ENCODE data around the gene BBS7.

Gene BBS7

DNA sequence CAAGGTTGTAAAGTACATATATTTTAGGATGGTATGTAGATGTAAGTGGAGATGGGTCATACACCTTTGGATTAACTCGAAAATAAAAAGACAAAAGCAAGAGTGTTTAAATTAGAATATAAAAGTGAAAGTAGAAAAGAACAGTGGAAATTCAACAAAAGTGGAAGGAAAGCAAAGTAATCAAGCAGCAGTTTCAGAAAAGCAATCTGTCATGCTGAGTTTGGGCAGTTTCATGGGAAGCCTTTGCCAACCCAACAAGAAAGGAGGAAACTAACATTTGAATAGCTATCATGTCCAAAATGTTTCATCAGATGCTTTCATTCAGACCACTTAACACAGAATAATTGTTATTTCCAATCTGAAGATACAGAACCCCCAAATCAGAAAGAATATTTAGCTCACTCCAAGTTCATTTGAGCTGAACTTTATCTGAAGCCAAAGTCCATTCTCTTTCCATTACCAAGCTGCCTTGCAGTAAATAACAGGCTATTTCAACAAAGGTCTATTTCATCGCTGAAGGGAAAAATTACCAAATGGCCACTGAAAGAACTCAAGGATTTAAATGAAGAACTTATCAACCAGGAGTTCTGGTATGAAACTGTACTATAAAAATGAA lies 71.0 kb downstream of the BBS7 start:
- no peak overlapping the region for H3K4me3 ChIP-seq (ENCODE audit: low read length)
- no peak for DNase-seq (ENCODE audit: low read depth, low spot score)

DNA sequence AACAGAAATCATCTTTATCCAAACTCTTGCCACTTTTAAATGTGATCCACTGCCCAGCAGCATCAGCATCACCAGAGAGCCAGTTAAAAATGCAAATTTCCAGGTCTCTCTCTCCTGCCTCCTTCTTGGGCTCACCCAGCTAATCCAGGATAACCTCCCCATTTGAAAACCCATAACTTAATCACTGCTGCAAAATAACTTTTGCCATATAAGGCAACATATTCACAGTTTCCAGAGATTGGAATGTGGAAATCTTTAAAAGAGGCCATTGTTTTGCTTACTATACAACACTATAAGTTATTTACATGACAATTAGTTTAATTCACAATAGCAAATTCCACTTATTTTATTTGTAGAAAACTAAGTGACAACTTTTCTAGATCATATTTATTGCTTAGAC lies 74.0 kb downstream of the BBS7 start:
- H3K4me3 ChIP-seq (ENCODE audit: low read length) = peak overlapping the region; percentile 14; the same call in 1 of the 2 replicates
- DNase-seq (ENCODE audit: low read depth, low spot score) = no peak

- no peak for DNase-seq (ENCODE audit: low read depth, low spot score)
Measured at GRCh38 chr4:121794505-121795188, 75.6 kb downstream of the BBS7 start.

DNA sequence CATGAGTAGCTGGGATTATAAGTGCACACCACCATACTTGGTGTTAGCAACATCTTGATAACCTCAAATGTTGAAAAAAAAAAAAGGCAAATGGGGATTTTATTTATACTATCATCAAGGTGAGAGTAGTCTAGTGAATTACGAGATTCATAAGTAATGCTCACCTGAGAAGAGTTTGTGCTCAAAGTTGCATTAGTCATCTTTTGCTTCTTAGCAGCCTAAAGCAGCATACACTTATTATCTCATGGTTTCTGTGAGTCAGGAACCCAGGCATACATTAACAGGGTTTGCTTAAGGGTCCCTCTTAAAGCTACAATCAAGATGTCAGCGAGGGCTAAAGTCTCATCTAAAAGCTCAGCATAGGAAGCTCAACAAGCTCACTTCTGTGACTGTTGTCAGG lies 77.3 kb downstream of the BBS7 start:
- H3K4me3 ChIP-seq (ENCODE audit: low read length) = no peak overlapping the region
- no peak for DNase-seq (ENCODE audit: low read depth, low spot score)

More at GRCh38 chr4:121794505-121795188, 75.6 kb downstream of the BBS7 start:
- no peak overlapping the region for H3K4me3 ChIP-seq (ENCODE audit: low read length)

DNA sequence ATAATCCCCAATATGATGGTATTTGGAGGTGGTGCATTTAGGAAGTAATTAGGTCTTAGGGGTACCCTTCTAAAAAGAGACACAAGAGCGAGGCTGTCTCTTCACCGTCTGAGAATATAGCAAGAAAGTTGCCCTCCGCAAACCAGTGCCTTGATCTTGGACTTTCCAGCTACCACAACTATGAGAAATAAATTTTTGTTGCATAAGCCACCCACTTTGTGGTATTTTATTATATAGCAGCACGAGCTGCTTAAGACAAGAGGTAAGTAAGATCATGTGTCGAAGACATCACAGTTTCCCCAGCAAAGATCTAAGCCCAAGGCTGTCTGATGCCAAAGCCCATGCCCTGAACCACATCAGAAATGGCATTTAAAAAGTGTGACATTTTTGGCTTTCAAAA lies 78.8 kb downstream of the BBS7 start:
- DNase-seq (ENCODE audit: low read depth, low spot score) = no peak
- no peak overlapping the region for H3K4me3 ChIP-seq (ENCODE audit: low read length)

GRCh38 chr4:121790976-121791375 lies 79.3 kb downstream of the BBS7 start:
- no peak for DNase-seq (ENCODE audit: low read depth, low spot score)
- no peak overlapping the region for H3K4me3 ChIP-seq (ENCODE audit: low read length)

GRCh38 chr4:121789960-121790829 lies 80.1 kb downstream of the BBS7 start:
- no peak overlapping the region for H3K4me3 ChIP-seq (ENCODE audit: low read length)
- no peak for DNase-seq (ENCODE audit: low read depth, low spot score)

DNA sequence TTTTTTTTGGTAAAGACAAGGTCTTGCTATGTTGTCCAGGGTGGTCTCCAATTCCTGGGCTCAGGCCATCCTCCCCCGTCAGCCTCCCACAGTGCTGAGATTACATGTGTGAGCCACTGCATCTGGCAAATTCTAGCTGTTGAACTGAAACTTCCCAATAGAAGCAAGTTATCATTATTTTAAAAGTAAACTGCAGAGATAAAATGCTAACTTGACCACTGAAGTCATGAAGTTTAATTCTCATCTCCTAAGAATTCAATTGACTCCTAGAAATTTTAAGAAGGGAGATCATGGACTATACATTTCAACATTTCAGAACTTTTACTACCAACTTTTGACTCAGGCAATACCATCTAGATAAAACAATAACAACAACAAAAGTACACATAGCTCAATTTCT lies 80.8 kb downstream of the BBS7 start:
- no peak for DNase-seq (ENCODE audit: low read depth, low spot score)
- no peak overlapping the region for H3K4me3 ChIP-seq (ENCODE audit: low read length)

GRCh38 chr4:121788896-121789295 lies 81.4 kb downstream of the BBS7 start:
- DNase-seq (ENCODE audit: low read depth, low spot score) = no peak
- H3K4me3 ChIP-seq (ENCODE audit: low read length) = no peak overlapping the region

DNA sequence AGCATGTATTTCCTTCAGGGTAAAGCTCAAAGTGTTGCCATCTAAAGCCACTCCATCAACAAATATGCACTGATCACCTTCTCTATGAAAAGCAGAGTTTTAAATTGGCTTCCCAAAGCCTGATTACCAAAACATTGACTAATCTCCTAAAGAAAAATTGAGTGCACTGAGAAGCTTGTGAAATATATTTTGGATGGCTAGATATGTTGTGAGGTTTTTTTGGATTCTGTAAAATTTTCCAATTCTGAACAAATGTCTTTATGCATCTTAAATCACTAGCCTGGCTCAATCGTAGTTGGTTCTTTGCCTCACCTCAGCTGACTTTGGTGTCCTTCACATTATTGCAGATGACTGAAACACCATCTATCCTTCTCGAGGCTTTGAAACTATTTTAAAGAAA lies 84.1 kb downstream of the BBS7 start:
- no peak for DNase-seq (ENCODE audit: low read depth, low spot score)
- no peak overlapping the region for H3K4me3 ChIP-seq (ENCODE audit: low read length)

- DNase-seq (ENCODE audit: low read depth, low spot score) = no peak
- H3K4me3 ChIP-seq (ENCODE audit: low read length) = no peak overlapping the region
Measured at GRCh38 chr4:121785479-121785878, 84.8 kb downstream of the BBS7 start.

GRCh38 chr4:121784975-121785374 lies 85.3 kb downstream of the BBS7 start:
- DNase-seq (ENCODE audit: low read depth, low spot score) = no peak
- no peak overlapping the region for H3K4me3 ChIP-seq (ENCODE audit: low read length)

GRCh38 chr4:121784401-121784800 lies 85.9 kb downstream of the BBS7 start:
- no peak for DNase-seq (ENCODE audit: low read depth, low spot score)

GRCh38 chr4:121783210-121783609 lies 87.1 kb downstream of the BBS7 start:
- DNase-seq (ENCODE audit: low read depth, low spot score) = no peak
- no peak overlapping the region for H3K4me3 ChIP-seq (ENCODE audit: low read length)

More at GRCh38 chr4:121784401-121784800, 85.9 kb downstream of the BBS7 start:
- H3K4me3 ChIP-seq (ENCODE audit: low read length) = no peak overlapping the region

DNA sequence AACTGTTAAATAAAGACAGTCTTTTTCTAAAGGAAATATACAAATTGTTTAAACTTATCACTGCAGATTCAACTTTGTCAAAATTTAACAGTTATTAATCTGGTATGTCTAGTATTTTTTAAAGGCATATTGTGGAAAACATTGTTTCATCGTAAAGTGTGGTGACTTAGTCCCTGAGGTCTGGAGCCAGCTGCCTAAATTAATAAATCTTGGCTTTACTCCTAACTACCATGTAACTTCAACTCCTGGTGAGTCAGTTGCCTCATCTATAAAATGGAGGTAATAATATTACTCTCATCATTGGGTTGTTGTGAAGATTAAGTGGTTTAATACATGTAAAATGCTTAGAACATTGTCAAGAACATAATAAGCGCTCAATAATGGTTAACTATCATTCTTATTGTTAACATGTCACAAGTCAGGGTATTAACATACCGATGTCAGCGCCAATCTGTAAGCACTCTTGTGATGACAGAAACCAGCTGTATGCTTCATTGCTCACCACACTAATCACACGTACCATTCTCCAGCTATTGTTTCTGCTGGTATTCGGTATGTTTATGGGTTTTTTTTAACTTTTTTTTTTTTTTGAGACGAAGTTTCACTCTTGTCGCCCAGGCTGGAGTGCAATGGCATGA lies 91.2 kb downstream of the BBS7 start:
- H3K4me3 ChIP-seq (ENCODE audit: low read length) = no peak overlapping the region
- no peak for DNase-seq (ENCODE audit: low read depth, low spot score)

DNA sequence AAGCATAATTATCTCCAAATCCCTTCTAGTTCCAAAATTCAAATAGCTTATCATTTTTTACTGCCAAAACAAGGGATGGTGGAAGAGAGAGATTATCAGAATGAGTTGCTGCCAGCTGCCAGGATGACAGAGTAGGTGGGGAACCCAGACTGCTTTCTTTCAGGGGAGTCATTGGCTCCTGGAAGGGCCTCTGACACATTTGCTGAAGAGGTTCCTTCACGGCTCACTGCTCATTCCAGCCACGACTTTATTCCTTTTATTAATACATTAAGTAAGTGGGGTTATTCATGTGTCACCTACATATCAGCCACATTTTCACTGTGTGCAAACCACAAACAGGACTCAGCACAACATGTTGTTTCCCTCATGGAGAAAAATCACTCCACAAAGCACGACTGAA lies 92.6 kb downstream of the BBS7 start:
- no peak for DNase-seq (ENCODE audit: low read depth, low spot score)
- H3K4me3 ChIP-seq (ENCODE audit: low read length) = no peak overlapping the region

DNA sequence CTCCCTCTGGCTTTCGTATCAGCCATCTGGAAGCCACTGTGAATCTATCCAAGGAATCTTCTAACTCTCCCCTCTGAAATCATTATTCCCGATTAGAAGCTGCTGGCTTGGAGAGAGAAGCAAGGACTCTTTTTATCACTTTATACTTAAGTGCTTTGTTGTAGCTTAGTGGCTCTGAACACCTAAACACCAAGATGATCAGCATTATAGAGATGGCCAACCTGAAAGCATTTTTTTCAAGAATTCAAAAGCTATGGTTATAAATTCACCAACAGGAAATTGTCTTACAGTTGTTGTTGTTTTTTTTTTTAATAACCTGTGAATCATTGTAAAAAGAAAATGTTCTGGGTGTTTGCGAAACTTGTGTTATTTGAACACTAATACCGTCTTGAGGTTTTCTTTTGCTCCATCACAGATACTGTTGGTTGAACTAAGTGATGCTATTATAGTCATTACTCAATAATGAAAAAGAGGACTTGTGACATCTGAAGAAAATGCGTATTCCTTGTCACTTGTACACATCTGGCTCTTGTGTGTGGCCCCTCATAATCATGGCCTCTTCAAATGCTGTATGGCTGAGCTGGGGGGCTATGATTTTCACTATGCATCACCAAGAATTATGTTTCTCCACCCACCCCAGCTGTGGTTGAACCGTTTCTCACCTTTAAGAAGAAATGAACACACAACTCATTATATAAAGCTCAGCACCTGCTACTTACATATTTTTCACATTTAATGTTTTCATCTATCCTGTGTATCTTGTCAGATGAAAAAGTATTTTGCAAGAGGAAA lies 93.5 kb downstream of the BBS7 start:
- H3K4me3 ChIP-seq (ENCODE audit: low read length) = no peak overlapping the region
- DNase-seq (ENCODE audit: low read depth, low spot score) = no peak

Data from Jurkat, Clone E6-1 (cell line).